ENCODE results near the gene DOCK8.

Gene DOCK8

GRCh38 chr9:270657-271237 is 56.1 kb downstream of the DOCK8 start:
- DNase-seq = no peak

- DNase-seq = peak; percentile 70 to 78
Observed at GRCh38 chr9:272251-273213, 57.9 kb downstream of the DOCK8 start.

- DNase-seq = no peak
Observed at GRCh38 chr9:274406-274805, 59.7 kb downstream of the DOCK8 start.

- no peak for DNase-seq
Observed at GRCh38 chr9:277601-278295, 63.1 kb downstream of the DOCK8 start.

- DNase-seq = peak; percentile 54 to 67
Observed at GRCh38 chr9:278651-279050, 64.0 kb downstream of the DOCK8 start.

GRCh38 chr9:279674-280073 is 65.0 kb downstream of the DOCK8 start:
- DNase-seq = no peak

GRCh38 chr9:281741-282645 is 67.3 kb downstream of the DOCK8 start:
- DNase-seq = peak in 1 of 2 experiments; percentile 29

GRCh38 chr9:286071-286740 is 71.5 kb downstream of the DOCK8 start:
- DNase-seq = no peak

- DNase-seq = no peak
Observed at GRCh38 chr9:289121-289520, 74.5 kb downstream of the DOCK8 start.

- no peak for DNase-seq
Observed at GRCh38 chr9:292915-293314, 78.2 kb downstream of the DOCK8 start.

GRCh38 chr9:295576-295975 is 80.9 kb downstream of the DOCK8 start:
- no peak for DNase-seq

GRCh38 chr9:296411-296810 is 81.7 kb downstream of the DOCK8 start:
- DNase-seq = no peak

- no peak for DNase-seq
Observed at GRCh38 chr9:297104-297972, 82.7 kb downstream of the DOCK8 start.

GRCh38 chr9:303502-303901 is 88.8 kb downstream of the DOCK8 start:
- no peak for DNase-seq

GRCh38 chr9:304106-304505 is 89.4 kb downstream of the DOCK8 start:
- no peak for DNase-seq

- DNase-seq = no peak
Observed at GRCh38 chr9:304519-305185, 90.0 kb downstream of the DOCK8 start.

- peak; percentile 19 to 43 for DNase-seq
Observed at GRCh38 chr9:306907-307306, 92.2 kb downstream of the DOCK8 start.

- no peak for DNase-seq
Observed at GRCh38 chr9:311841-312240, 97.2 kb downstream of the DOCK8 start.

- no peak for DNase-seq
Observed at GRCh38 chr9:312596-313320, 98.1 kb downstream of the DOCK8 start.

All from activated CD4-positive, alpha-beta T cell treated with anti-CD3 and anti-CD28 coated beads, Interleukin-2, amount 50 U/mL, for 48 hours (primary cell).